OCI-LY3 (cell line): ENCODE results near the gene PCDHB13.
A peak's percentile ranks its signal among the peaks of the same experiment; 100 is the strongest.
"Not testable (repeated sequence)": the region's sequence is repeated elsewhere in the genome, so short reads cannot be mapped to it uniquely, and the experiment has no call there.

ENCODE experiments used
- H2AFZ ChIP-seq: fragments of 200-600, 300-600 bp; shearing (Covaris generic); 2 replicates; pipeline ENCODE4 v1.6.0; 2014; ENCODE audit warnings: antibody characterized with exemption, low read depth, low read length
- H3K27ac ChIP-seq: fragments of 200-600, 300-600 bp; sonication (generic); 2 replicates; pipeline ENCODE4 v1.5.1; 2014; ENCODE audit warnings: mild to moderate bottlenecking, low read length, moderate library complexity, mixed read lengths
- H3K27me3 ChIP-seq: fragments of 200-600, 300-600 bp; sonication (generic); 2 replicates; pipeline ENCODE4 v1.6.1; 2014; ENCODE audit warnings: low read depth, low read length, mixed read lengths
- H3K36me3 ChIP-seq: fragments of 200-600, 300-600 bp; sonication (generic); replicated peaks from 2 replicates; pipeline ENCODE3; 2014; ENCODE audit warnings: low read depth, low read length, mixed read lengths
- H3K4me1 ChIP-seq: fragments of 300-600, 200-600 bp; sonication (generic); 2 replicates; pipeline ENCODE4 v1.6.1; 2014; ENCODE audit warnings: low read length, mixed read lengths
- H3K4me2 ChIP-seq: fragments of 200-600, 300-600 bp; sonication (generic); 2 replicates; pipeline ENCODE4 v1.6.1; 2014; ENCODE audit warnings: low read length, mixed read lengths
- H3K4me3 ChIP-seq: fragments of 300-600, 200-600 bp; sonication (generic); 2 replicates; pipeline ENCODE4 v1.5.1; 2014; ENCODE audit warnings: antibody characterized with exemption, mild to moderate bottlenecking, low read length, moderate library complexity
- H3K79me2 ChIP-seq: fragments of 300-600, 200-600 bp; shearing (Covaris generic); 2 replicates; pipeline ENCODE4 v1.6.1; 2014; ENCODE audit warnings: mild to moderate bottlenecking, low read length, mixed read lengths
- H3K9ac ChIP-seq: fragments of 300-600, 200-600 bp; shearing (Covaris generic); 2 replicates; pipeline ENCODE4 v1.6.0; 2014; ENCODE audit warnings: mild to moderate bottlenecking, low read length, moderate library complexity
- H3K9me3 ChIP-seq: fragments of 200-600, 300-600 bp; shearing (Covaris generic); 2 replicates; pipeline ENCODE4 v1.6.1; 2014; ENCODE audit warnings: low read length, mixed read lengths; ENCODE audit not compliant: insufficient read depth
- H4K20me1 ChIP-seq: fragments of 200-600, 300-600 bp; sonication (generic); 2 replicates; pipeline ENCODE4 v1.6.1; 2016; ENCODE audit warnings: low read length, mixed read lengths; ENCODE audit not compliant: insufficient read depth
- EZH2phosphoT487 ChIP-seq: fragments of 200-600 bp; shearing (Covaris generic); IDR thresholded peaks from 2 replicates; pipeline ENCODE4 v1.6.1; 2018; ENCODE audit warnings: antibody characterized with exemption, mixed run types, low read depth
- TF ChIP-seq, protein P1 (sequence below): fragments of 200-600, 300-600 bp; sonication (generic); IDR thresholded peaks from 2 replicates; pipeline ENCODE4 v1.5.1; 2014; ENCODE audit warnings: antibody characterized with exemption, low read length, low read depth

PCDHB13 gene

DNA sequence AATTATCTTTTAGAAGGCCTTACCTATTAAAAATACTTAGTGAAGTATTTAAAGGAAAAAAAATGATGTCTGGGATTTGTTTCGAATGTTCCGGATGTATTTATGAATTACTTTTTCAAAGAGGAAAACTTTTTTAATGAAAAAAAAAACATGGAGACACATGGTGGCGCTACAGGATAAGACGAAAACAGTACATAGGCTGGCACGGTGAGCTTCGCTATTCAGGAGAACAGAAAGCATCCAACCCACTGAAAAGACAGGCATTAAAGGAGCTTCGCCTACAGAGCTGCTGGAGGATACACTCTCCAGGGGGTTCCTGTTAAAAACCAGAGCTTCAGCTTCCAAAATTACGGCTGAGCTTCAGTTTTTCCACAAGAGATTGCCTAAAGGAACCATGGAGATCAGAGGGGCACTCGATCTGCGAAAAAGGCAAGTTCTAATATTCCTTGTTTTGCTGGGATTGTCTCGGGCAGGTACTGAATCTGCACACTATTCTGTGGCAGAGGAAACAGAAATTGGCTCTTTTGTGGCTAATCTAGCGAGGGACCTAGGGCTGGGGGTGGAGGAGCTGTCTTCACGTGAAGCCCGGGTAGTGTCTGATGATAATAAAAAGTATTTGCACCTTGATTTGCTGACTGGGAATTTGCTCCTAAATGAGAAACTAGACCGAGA, 9.5 kb downstream of the PCDHB13 start, which contains the start of gene PCDHB14:
PCDHB14 (plus strand) TSS at position 232 of the 672 bp plus-strand sequence; CDS start at position 395, 163 bp downstream.
- Histone ChIP-seq H3K4me1 (0 out of 2 replicates have a peak, but pooled peaks cover 5% of the 10 kb centered on the region), H3K9ac (no peak within 1 kb of the TSS), H3K79me2 (no peaks in the 10 kb centered on the region), H3K9me3 (no peaks in the 10 kb centered on the region), H4K20me1 (no peaks in the 10 kb centered on the region), H3K4me2 (peak within 1 kb of the TSS; percentile 73), H3K36me3 (no peaks in the 10 kb centered on the region), H3K27me3 (no peaks in the 10 kb centered on the region), H3K4me3 (peak within 1 kb of the TSS; percentile 71), H3K27ac (no peak within 1 kb of the TSS), H2AFZ (peak within 1 kb of the TSS; percentile 74; the same call in 1 of the 2 replicates)
- no peak for TF ChIP-seq EZH2phosphoT487
- TF ChIP-seq, protein P1, sequence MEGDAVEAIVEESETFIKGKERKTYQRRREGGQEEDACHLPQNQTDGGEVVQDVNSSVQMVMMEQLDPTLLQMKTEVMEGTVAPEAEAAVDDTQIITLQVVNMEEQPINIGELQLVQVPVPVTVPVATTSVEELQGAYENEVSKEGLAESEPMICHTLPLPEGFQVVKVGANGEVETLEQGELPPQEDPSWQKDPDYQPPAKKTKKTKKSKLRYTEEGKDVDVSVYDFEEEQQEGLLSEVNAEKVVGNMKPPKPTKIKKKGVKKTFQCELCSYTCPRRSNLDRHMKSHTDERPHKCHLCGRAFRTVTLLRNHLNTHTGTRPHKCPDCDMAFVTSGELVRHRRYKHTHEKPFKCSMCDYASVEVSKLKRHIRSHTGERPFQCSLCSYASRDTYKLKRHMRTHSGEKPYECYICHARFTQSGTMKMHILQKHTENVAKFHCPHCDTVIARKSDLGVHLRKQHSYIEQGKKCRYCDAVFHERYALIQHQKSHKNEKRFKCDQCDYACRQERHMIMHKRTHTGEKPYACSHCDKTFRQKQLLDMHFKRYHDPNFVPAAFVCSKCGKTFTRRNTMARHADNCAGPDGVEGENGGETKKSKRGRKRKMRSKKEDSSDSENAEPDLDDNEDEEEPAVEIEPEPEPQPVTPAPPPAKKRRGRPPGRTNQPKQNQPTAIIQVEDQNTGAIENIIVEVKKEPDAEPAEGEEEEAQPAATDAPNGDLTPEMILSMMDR = peak; percentile 52

DNA sequence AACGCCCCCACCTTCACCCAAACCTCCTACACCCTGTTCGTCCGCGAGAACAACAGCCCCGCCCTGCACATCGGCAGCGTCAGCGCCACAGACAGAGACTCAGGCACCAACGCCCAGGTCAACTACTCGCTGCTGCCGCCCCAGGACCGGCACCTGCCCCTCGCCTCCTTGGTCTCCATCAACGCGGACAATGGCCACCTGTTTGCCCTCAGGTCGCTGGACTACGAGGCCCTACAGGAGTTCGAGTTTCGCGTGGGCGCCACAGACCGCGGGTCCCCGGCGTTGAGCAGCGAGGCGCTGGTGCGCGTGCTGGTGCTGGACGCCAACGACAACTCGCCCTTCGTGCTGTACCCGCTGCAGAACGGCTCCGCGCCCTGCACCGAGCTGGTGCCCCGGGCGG, 11.1 kb downstream of the PCDHB13 start:
- not testable (repeated sequence) for H3K9me3 ChIP-seq, H2AFZ ChIP-seq, H3K4me3 ChIP-seq, H3K4me1 ChIP-seq, H3K4me2 ChIP-seq, H3K79me2 ChIP-seq, H3K27ac ChIP-seq, H3K36me3 ChIP-seq, H3K9ac ChIP-seq, H3K27me3 ChIP-seq, H4K20me1 ChIP-seq

DNA sequence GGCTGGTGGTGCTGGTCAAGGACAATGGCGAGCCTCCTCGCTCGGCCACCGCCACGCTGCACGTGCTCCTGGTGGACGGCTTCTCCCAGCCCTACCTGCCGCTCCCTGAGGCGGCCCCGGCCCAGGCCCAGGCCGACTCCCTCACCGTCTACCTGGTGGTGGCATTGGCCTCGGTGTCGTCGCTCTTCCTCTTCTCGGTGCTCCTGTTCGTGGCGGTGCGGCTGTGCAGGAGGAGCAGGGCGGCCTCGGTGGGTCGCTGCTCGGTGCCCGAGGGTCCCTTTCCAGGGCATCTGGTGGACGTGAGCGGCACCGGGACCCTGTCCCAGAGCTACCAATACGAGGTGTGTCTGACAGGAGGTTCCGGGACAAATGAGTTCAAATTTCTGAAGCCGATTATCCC, 11.7 kb downstream of the PCDHB13 start:
- H3K9ac ChIP-seq, H3K4me3 ChIP-seq, H3K79me2 ChIP-seq, H3K27ac ChIP-seq, H3K27me3 ChIP-seq, H3K4me2 ChIP-seq, H3K36me3 ChIP-seq, H4K20me1 ChIP-seq, H3K9me3 ChIP-seq, H3K4me1 ChIP-seq, H2AFZ ChIP-seq: not testable (repeated sequence)

DNA sequence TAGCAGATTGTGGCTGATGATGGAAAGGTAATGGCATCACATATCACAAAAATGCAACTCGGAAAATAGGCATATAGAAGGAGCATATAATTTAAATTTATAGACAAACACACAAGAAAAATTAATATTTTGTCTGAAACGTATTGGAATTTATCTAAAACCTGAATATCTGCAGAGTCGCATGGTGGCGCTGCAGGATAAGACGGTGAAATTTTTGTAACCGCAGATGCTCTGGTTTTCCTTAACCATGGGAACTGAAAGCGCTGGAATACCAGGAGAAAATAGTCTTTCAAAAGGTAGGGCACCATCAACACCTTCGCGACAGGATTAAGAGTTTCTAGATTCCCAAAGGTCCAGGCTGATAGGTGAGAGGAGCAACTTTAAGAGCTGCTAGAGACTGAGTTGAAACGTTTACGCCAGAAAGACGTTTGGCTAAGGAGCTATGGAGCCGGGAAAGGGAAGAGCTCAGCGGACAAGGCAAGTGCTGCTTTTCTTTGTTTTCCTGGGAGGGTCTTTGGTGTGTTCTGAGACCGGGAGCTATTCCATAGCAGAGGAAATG, 20.5 kb downstream of the PCDHB13 start:
- TF ChIP-seq, protein P1 = no peak; the same call in 1 of the 2 replicates
- TF ChIP-seq EZH2phosphoT487 = no peak
- Histone ChIP-seq H2AFZ (no peak overlapping the region), H3K9me3 (no peaks in the 10 kb centered on the region), H3K79me2 (no peaks in the 10 kb centered on the region), H3K9ac (no peak overlapping the region), H3K4me1 (no peaks in the 10 kb centered on the region), H3K36me3 (no peaks in the 10 kb centered on the region), H3K4me2 (no peak overlapping the region), H3K27me3 (no peaks in the 10 kb centered on the region), H4K20me1 (no peaks in the 10 kb centered on the region), H3K27ac (no peak overlapping the region), H3K4me3 (no peak overlapping the region)

DNA sequence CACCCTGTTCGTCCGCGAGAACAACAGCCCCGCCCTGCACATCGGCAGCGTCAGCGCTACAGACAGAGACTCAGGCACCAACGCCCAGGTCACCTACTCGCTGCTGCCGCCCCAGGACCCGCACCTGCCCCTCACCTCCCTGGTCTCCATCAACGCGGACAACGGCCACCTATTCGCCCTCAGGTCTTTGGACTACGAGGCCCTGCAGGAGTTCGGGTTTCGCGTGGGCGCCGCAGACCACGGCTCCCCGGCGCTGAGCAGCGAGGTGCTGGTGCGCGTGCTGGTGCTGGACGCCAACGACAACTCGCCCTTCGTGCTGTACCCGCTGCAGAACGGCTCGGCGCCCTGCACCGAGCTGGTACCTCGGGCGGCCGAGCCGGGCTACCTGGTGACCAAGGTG, 22.2 kb downstream of the PCDHB13 start:
- not testable (repeated sequence) for H3K9me3 ChIP-seq, H3K9ac ChIP-seq, H3K4me3 ChIP-seq, H3K36me3 ChIP-seq, H2AFZ ChIP-seq, H3K27ac ChIP-seq, H3K79me2 ChIP-seq, H4K20me1 ChIP-seq, H3K27me3 ChIP-seq, H3K4me1 ChIP-seq, H3K4me2 ChIP-seq
